Measurements from ENCODE around the gene TLE3.
A peak's percentile ranks its signal among the peaks of the same experiment; 100 is the strongest.
"Not testable (repeated sequence)": the region's sequence is repeated elsewhere in the genome, so short reads cannot be mapped to it uniquely, and the experiment has no call there.

TLE3 gene

DNA sequence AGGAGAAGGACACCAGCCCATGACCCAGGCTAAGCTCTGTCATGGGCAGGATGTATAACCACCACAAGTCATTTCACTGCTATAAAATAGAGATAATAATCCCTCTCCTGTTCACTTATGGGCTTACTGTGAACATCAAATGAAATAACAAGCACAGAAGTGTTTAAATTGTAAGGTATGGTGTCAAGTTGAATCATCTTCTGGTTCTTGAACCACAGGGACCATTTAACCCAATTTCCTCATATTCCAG, 44.3 kb upstream of the TLE3 start:
- Histone ChIP-seq H3K36me3 (ENCODE audit: control insufficient read depth in 4 of 4, insufficient read depth in 4 of 4, low read length in 3 of 4) (no peaks in the 10 kb centered on the region), H3K4me3 (ENCODE audit: control insufficient read depth in 1 of 7, extremely low read depth in 1 of 7, insufficient read depth in 4 of 7, low read depth in 2 of 7, low read length in 6 of 7) (peak overlapping the region in 1 of 7 experiments; percentile 14), H3K4me1 (ENCODE audit: control extremely low read depth in 1 of 4, control insufficient read depth in 4 of 4, insufficient read depth in 4 of 4, low read length in 3 of 4) (peaks cover 8 to 65% (median 53%) of the 10 kb centered on the region in 4 experiments), H3K9me3 (ENCODE audit: control extremely low read depth in 1 of 5, control insufficient read depth in 4 of 5, insufficient read depth in 2 of 5, low read depth in 1 of 5, low read length in 4 of 5) (no peaks in the 10 kb centered on the region), H3K27ac (ENCODE audit: insufficient read depth in 1 of 2, low read depth in 1 of 2, low read length in 2 of 2, poor library complexity in 1 of 2, severe bottlenecking in 2 of 2) (no peak overlapping the region), H3K27me3 (replicated peaks in 2 of 5; ENCODE audit: control insufficient read depth in 4 of 5, insufficient read depth in 5 of 5, low read length in 4 of 5) (no peaks in the 10 kb centered on the region)
- POLR2A ChIA-PET = interaction anchor here (0.8 to 2.3 kb wide), 3 partner anchors 17 to 44 kb away, joined by 3 to 9 read pairs (median 7); partner anchors contain the start of gene TLE3
- no peak for DNase-seq
- CTCF ChIA-PET = interaction anchor here (0.9 to 2.9 kb wide), 6 partner anchors 10 to 83 kb away, joined by 3 to 15 read pairs (median 4); no protein-coding TSS in a partner anchor

GRCh38 chr15:70141376-70142071, 43.8 kb upstream of the TLE3 start:
- CTCF ChIA-PET = interaction anchor here (0.8 to 2.4 kb wide), 12 partner anchors 10 to 84 kb away, joined by 3 to 14 read pairs (median 4); no protein-coding TSS in a partner anchor

DNA sequence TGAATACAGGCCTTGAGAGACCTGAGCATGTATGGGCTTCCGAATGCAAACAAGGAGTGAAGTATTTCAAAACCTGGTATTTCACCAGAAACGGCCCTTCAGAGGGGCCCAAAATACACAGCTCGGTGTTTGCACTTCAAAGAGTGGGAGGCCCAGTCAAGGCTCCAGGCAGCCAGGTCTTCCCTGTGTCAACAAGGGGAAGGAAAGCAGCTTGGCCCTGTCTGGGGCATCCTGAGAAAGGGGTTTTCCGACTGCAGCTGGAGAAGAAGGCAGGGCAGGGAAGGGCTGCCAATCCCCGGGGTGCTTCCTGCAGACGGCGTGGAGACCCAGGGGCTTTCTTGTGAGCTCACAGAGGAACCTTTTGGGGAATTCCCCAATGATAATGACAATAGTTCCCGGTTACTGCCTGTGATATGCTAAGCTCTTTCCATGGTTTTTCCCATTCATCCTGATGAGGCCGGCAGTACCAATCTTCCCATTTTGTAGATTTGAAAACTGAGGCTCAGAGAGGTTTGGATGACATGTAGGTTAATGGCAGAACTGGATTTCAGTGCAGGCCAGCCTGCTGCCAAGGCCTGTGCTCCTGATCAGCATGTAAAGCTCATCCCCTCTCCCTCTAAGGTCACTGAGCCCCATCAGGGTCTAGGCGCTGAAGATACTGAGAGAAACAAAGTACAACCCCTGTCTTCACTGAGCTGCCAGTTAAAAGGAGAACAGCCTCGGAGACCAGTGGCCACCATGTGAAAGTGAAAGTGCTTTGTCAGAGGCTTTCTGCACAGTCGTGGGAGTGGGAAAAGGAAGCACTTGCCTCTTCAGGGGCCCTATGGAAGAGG, 43.0 kb upstream of the TLE3 start:
- WGBS (ENCODE audit: insufficient coverage) = 33% methylated on average over 11 of the region's 12 CpGs
- CTCF ChIA-PET = interaction anchor here (0.8 to 2.4 kb wide), 15 partner anchors 9 to 65 kb away, joined by 3 to 14 read pairs (median 4); no protein-coding TSS in a partner anchor
- Histone ChIP-seq H3K4me3 (ENCODE audit: control insufficient read depth in 1 of 7, extremely low read depth in 1 of 7, insufficient read depth in 4 of 7, low read depth in 2 of 7, low read length in 6 of 7) (peak overlapping the region in 4 of 7 experiments; percentile 14 to 46 (median 24)), H3K36me3 (ENCODE audit: control insufficient read depth in 4 of 4, insufficient read depth in 4 of 4, low read length in 3 of 4) (no peaks in the 10 kb centered on the region), H3K4me1 (ENCODE audit: control extremely low read depth in 1 of 4, control insufficient read depth in 4 of 4, insufficient read depth in 4 of 4, low read length in 3 of 4) (peaks cover 8 to 54% (median 48%) of the 10 kb centered on the region in 4 experiments), H3K27ac (ENCODE audit: insufficient read depth in 1 of 2, low read depth in 1 of 2, low read length in 2 of 2, poor library complexity in 1 of 2, severe bottlenecking in 2 of 2) (no peak overlapping the region), H3K9me3 (ENCODE audit: control extremely low read depth in 1 of 5, control insufficient read depth in 4 of 5, insufficient read depth in 2 of 5, low read depth in 1 of 5, low read length in 4 of 5) (no peaks in the 10 kb centered on the region), H3K27me3 (replicated peaks in 2 of 5; ENCODE audit: control insufficient read depth in 4 of 5, insufficient read depth in 5 of 5, low read length in 4 of 5) (no peaks in the 10 kb centered on the region)
- POLR2A ChIA-PET = interaction anchor here (1.0 to 2.3 kb wide), 4 partner anchors 14 to 60 kb away, joined by 3 to 9 read pairs (median 4); partner anchors contain the start of gene TLE3
- peak; percentile 70 to 94 (median 92) for DNase-seq

More at GRCh38 chr15:70141376-70142071, 43.8 kb upstream of the TLE3 start:
- Histone ChIP-seq H3K9me3 (ENCODE audit: control extremely low read depth in 1 of 5, control insufficient read depth in 4 of 5, insufficient read depth in 2 of 5, low read depth in 1 of 5, low read length in 4 of 5) (no peaks in the 10 kb centered on the region), H3K4me3 (ENCODE audit: control insufficient read depth in 1 of 7, extremely low read depth in 1 of 7, insufficient read depth in 4 of 7, low read depth in 2 of 7, low read length in 6 of 7) (peak overlapping the region in 4 of 7 experiments; percentile 14 to 46 (median 24)), H3K27me3 (replicated peaks in 2 of 5; ENCODE audit: control insufficient read depth in 4 of 5, insufficient read depth in 5 of 5, low read length in 4 of 5) (no peaks in the 10 kb centered on the region), H3K4me1 (ENCODE audit: control extremely low read depth in 1 of 4, control insufficient read depth in 4 of 4, insufficient read depth in 4 of 4, low read length in 3 of 4) (peaks cover 8 to 60% (median 50%) of the 10 kb centered on the region in 4 experiments), H3K36me3 (ENCODE audit: control insufficient read depth in 4 of 4, insufficient read depth in 4 of 4, low read length in 3 of 4) (no peaks in the 10 kb centered on the region), H3K27ac (ENCODE audit: insufficient read depth in 1 of 2, low read depth in 1 of 2, low read length in 2 of 2, poor library complexity in 1 of 2, severe bottlenecking in 2 of 2) (no peak overlapping the region)
- WGBS (ENCODE audit: insufficient coverage) = 84% methylated on average over 9 of the region's 10 CpGs
- POLR2A ChIA-PET = interaction anchor here (0.8 to 2.3 kb wide), 5 partner anchors 17 to 59 kb away, joined by 3 to 9 read pairs (median 3); partner anchors contain the start of gene TLE3
- no peak for DNase-seq

- H3K27ac ChIP-seq (ENCODE audit: insufficient read depth in 1 of 2, low read depth in 1 of 2, low read length in 2 of 2, poor library complexity in 1 of 2, severe bottlenecking in 2 of 2) = no peak overlapping the region
- 60% methylated on average over 5 of the region's 5 CpGs for WGBS (ENCODE audit: insufficient coverage)
- ChIA-PET POLR2A (interaction anchor here (0.9 to 1.6 kb wide), 3 partner anchors 15 to 60 kb away, joined by 3 to 6 read pairs (median 3); partner anchors contain the start of gene TLE3), CTCF (interaction anchor here (0.8 to 2.4 kb wide), 13 partner anchors 8 to 66 kb away, joined by 3 to 14 read pairs (median 4); no protein-coding TSS in a partner anchor)
- no peaks in the 10 kb centered on the region for H3K9me3 ChIP-seq (ENCODE audit: control extremely low read depth in 1 of 5, control insufficient read depth in 4 of 5, insufficient read depth in 2 of 5, low read depth in 1 of 5, low read length in 4 of 5)
- peak in 1 of 3 donors; percentile 24 for DNase-seq
- H3K27me3 ChIP-seq (replicated peaks in 2 of 5; ENCODE audit: control insufficient read depth in 4 of 5, insufficient read depth in 5 of 5, low read length in 4 of 5) = no peaks in the 10 kb centered on the region
- no peak overlapping the region for H3K4me3 ChIP-seq (ENCODE audit: control insufficient read depth in 1 of 7, extremely low read depth in 1 of 7, insufficient read depth in 4 of 7, low read depth in 2 of 7, low read length in 6 of 7)
- H3K4me1 ChIP-seq (ENCODE audit: control extremely low read depth in 1 of 4, control insufficient read depth in 4 of 4, insufficient read depth in 4 of 4, low read length in 3 of 4) = peaks cover 8 to 51% (median 47%) of the 10 kb centered on the region in 4 experiments
- no peaks in the 10 kb centered on the region for H3K36me3 ChIP-seq (ENCODE audit: control insufficient read depth in 4 of 4, insufficient read depth in 4 of 4, low read length in 3 of 4)
Observed at GRCh38 chr15:70140025-70140542, 42.4 kb upstream of the TLE3 start.

GRCh38 chr15:70137967-70138366, 40.2 kb upstream of the TLE3 start:
- Histone ChIP-seq H3K9me3 (ENCODE audit: control extremely low read depth in 1 of 5, control insufficient read depth in 4 of 5, insufficient read depth in 2 of 5, low read depth in 1 of 5, low read length in 4 of 5) (no peaks in the 10 kb centered on the region), H3K4me1 (ENCODE audit: control extremely low read depth in 1 of 4, control insufficient read depth in 4 of 4, insufficient read depth in 4 of 4, low read length in 3 of 4) (peaks cover 7 to 35% (median 33%) of the 10 kb centered on the region in 4 experiments), H3K36me3 (ENCODE audit: control insufficient read depth in 4 of 4, insufficient read depth in 4 of 4, low read length in 3 of 4) (no peaks in the 10 kb centered on the region), H3K27me3 (replicated peaks in 2 of 5; ENCODE audit: control insufficient read depth in 4 of 5, insufficient read depth in 5 of 5, low read length in 4 of 5) (no peaks in the 10 kb centered on the region), H3K4me3 (ENCODE audit: control insufficient read depth in 1 of 7, extremely low read depth in 1 of 7, insufficient read depth in 4 of 7, low read depth in 2 of 7, low read length in 6 of 7) (no peak overlapping the region), H3K27ac (ENCODE audit: insufficient read depth in 1 of 2, low read depth in 1 of 2, low read length in 2 of 2, poor library complexity in 1 of 2, severe bottlenecking in 2 of 2) (no peak overlapping the region)
- WGBS (ENCODE audit: insufficient coverage) = 100% methylated on average over 3 of the region's 4 CpGs
- ChIA-PET POLR2A (no interaction called here), CTCF (interaction anchor here (1.1 to 1.3 kb wide), 2 partner anchors 9 to 35 kb away, joined by 3 to 4 read pairs; no protein-coding TSS in a partner anchor)
- DNase-seq = no peak

GRCh38 chr15:70137021-70137420, 39.3 kb upstream of the TLE3 start:
- DNase-seq = peak in 2 of 3 donors; percentile 19 to 40
- no CpG with 5 or more reads among the region's 1 CpG for WGBS (ENCODE audit: insufficient coverage)
- H3K27me3 ChIP-seq (replicated peaks in 2 of 5; ENCODE audit: control insufficient read depth in 4 of 5, insufficient read depth in 5 of 5, low read length in 4 of 5); H3K27ac ChIP-seq (ENCODE audit: insufficient read depth in 1 of 2, low read depth in 1 of 2, low read length in 2 of 2, poor library complexity in 1 of 2, severe bottlenecking in 2 of 2); H3K4me3 ChIP-seq (ENCODE audit: control insufficient read depth in 1 of 7, extremely low read depth in 1 of 7, insufficient read depth in 4 of 7, low read depth in 2 of 7, low read length in 6 of 7); H3K36me3 ChIP-seq (ENCODE audit: control insufficient read depth in 4 of 4, insufficient read depth in 4 of 4, low read length in 3 of 4); H3K9me3 ChIP-seq (ENCODE audit: control extremely low read depth in 1 of 5, control insufficient read depth in 4 of 5, insufficient read depth in 2 of 5, low read depth in 1 of 5, low read length in 4 of 5); POLR2A ChIA-PET: not testable (repeated sequence)
- H3K4me1 ChIP-seq (ENCODE audit: control extremely low read depth in 1 of 4, control insufficient read depth in 4 of 4, insufficient read depth in 4 of 4, low read length in 3 of 4) = peaks cover 3 to 26% (median 24%) of the 10 kb centered on the region in 4 experiments
- CTCF ChIA-PET = interaction anchor here (0.9 to 1.1 kb wide), 2 partner anchors 22 to 34 kb away, joined by 3 to 5 read pairs; no protein-coding TSS in a partner anchor

Data from common myeloid progenitor, CD34-positive (primary cell).